Right cardiac atrium (tissue), 5 donors: ENCODE data around the gene ZBTB20. TPM values are rescaled to one million over a fixed set of nuclear protein-coding genes. Genes with fewer than 3 reads are reported as not detected.

Experiments
- ATAC-seq, 2 donors: fragments of 200-7000 bp; cut with Tn5 transposase; one replicate each; pipeline versions ENCODE4 v1.8.0 to v1.9.1; 2020; ENCODE audit warnings: moderate library complexity in 2 of 2, mild to moderate bottlenecking in 1 of 2
- DNase-seq, 3 donors: peaks; one replicate each; pipeline ENCODE4 v3.0.0-alpha.2; 2020
- H3K27ac ChIP-seq: one replicate; pipeline ENCODE4 v1.5.1; 2013; ENCODE audit warnings: mild to moderate bottlenecking, low read length, control low read depth, moderate library complexity
- H3K27me3 ChIP-seq: one replicate; pipeline ENCODE4 v1.6.1; 2013; ENCODE audit not compliant: control insufficient read depth, insufficient read depth
- H3K4me1 ChIP-seq: one replicate; pipeline ENCODE4 v1.6.1; 2013; ENCODE audit warnings: low read length; ENCODE audit not compliant: control insufficient read depth, insufficient read depth
- H3K4me3 ChIP-seq: one replicate; pipeline ENCODE4 v1.5.1; 2013; ENCODE audit warnings: low read length, control low read depth
- H3K9me3 ChIP-seq: one replicate; pipeline ENCODE4 v1.6.1; 2013; ENCODE audit warnings: low read length; ENCODE audit not compliant: control insufficient read depth
- WGBS: extraction: QIAGEN DNeasy Blood & Tissue Kit; methylation state at CpG from one replicate; pipeline ENCODE4 v1.1.7; 2013; 5-methylcytosine and 5-hydroxymethylcytosine counted together
- intact Hi-C, 4 donors: fragments of 100-400 bp; cut with DNase I; formaldehyde crosslinking; loops; one replicate each; pipeline versions ENCODE4 v1.11.0 to v1.14.0; 2022 to 2023
- polyA plus RNA-seq: library from polyadenylated mRNA; stranded (reverse); fragments of 200-250 nt; gene quantifications from one replicate; pipeline ENCODE4 v1.2.3, GENCODE V29; 2013
- total RNA-seq, 4 donors: library from RNA; stranded (reverse); fragmentation: NEBNext Ultra II Directional; extraction: Animal tissue kit (Norgen Biotek cat#: 25700); gene quantifications; one replicate each; pipeline ENCODE4 v1.2.1, GENCODE V29; 2021
- donor health status: healthy with polysubstance abuse.
- donor health status: DM: no; HTN: yes; CAD: no.
- donor health status: DM: no; HTN: no; CAD: no.
- donor health status: DM: no; HTN: yes; CAD: no; lungs with severe emphysema.
- donor health status: DM: yes; HTN: yes; CAD: no.

Gene ZBTB20
- total and polyA plus RNA-seq, 5 donors, result 6.5 to 87.9 (median 75.5) TPM

- no peaks in the 10 kb centered on the region for H3K27me3 ChIP-seq
- H3K9me3 ChIP-seq, result no peaks in the 10 kb centered on the region
- H3K27ac ChIP-seq, result no peak overlapping the region
- DNase-seq (no peak), ATAC-seq (no peak)
- WGBS, result 94% methylated on average over 5 of the region's 5 CpGs
- no peaks in the 10 kb centered on the region for H3K4me1 ChIP-seq
- intact Hi-C loops, result no loop called here
- no peak overlapping the region for H3K4me3 ChIP-seq
These were observed 814.5 kb downstream of the ZBTB20 start for GRCh38 chr3:114332342-114333179.

DNA sequence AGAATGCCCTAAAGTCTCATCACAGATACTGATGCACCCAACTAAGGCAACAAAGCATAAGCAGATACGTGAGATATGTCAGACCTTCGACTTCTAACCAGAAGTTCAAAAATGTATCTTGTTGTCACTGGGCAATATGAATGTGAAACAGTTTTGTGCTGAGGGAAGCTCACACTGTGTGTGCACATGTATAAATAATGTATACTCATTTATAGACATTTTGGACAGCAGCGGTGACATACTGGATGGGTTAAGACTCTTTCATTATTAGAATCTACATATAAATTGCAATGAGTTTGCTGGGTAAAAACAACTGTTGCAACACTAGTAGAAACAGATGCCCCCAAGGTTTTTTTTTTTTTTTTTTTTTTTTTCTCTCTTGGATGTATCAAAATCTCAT lies 815.4 kb downstream of the ZBTB20 start:
- WGBS, result 97% methylated on average over 3 of the region's 3 CpGs
- Histone ChIP-seq H3K27me3 (no peaks in the 10 kb centered on the region), H3K4me1 (no peaks in the 10 kb centered on the region), H3K9me3 (no peaks in the 10 kb centered on the region), H3K27ac (no peak overlapping the region), H3K4me3 (no peak overlapping the region)
- ATAC-seq, result no peak
- intact Hi-C loops, result no loop called here
- DNase-seq, result no peak

DNA sequence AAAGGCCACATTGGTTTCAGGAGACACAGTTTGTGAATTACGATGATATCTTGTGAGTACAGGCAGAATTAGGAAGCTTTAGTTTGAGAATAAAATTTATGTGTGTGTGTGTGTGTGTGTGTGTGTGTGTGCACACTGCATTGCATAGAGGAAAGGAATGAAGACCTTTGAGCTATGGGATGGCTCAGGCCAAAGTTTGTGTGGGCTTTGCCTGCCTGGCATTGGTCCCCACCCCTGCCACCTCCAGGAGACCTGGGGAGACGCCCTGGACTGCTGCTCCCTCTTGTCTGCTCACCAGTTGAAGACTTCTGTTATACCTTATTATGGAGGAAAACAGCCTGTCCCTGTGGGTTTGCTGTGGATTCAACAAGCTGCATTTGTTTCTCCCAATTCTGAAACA lies 816.1 kb downstream of the ZBTB20 start:
- no peak overlapping the region for H3K4me3 ChIP-seq
- no peak for DNase-seq
- intact Hi-C loops, result no loop called here
- ATAC-seq, result no peak
- H3K4me1 ChIP-seq, result no peaks in the 10 kb centered on the region
- no peaks in the 10 kb centered on the region for H3K27me3 ChIP-seq
- no peak overlapping the region for H3K27ac ChIP-seq
- WGBS, result 98% methylated on average over 2 of the region's 2 CpGs
- H3K9me3 ChIP-seq, result no peaks in the 10 kb centered on the region

DNA sequence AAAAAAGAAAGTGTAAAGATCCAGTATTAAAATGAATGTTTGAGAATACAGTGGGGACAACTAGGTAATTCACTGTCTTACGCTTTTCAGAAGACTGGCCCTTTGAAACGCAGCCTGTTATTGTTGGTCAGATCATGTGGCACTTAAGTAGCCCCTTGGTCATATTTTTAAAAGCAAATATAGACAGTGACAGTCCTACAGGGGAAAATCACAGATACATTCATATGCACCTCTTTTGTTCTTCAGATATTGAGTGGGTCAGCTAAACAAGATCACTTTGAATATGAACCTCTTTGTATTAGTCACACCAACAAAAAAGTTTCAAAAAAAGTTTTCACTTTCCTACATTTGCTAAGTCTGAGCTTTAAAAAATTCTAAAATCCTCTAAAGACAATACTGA lies 817.3 kb downstream of the ZBTB20 start:
- DNase-seq (no peak), ATAC-seq (no peak)
- Histone ChIP-seq H3K4me1 (no peaks in the 10 kb centered on the region), H3K9me3 (no peaks in the 10 kb centered on the region), H3K27ac (no peak overlapping the region), H3K4me3 (no peak overlapping the region), H3K27me3 (no peaks in the 10 kb centered on the region)
- 98% methylated on average over 2 of the region's 2 CpGs for WGBS
- intact Hi-C loops, result no loop called here

GRCh38 chr3:114328345-114328744 lies 818.7 kb downstream of the ZBTB20 start:
- ATAC-seq (no peak), DNase-seq (no peak)
- intact Hi-C loops, result no loop called here
- Histone ChIP-seq H3K27ac (no peak overlapping the region), H3K4me3 (no peak overlapping the region), H3K9me3 (no peaks in the 10 kb centered on the region), H3K4me1 (no peaks in the 10 kb centered on the region), H3K27me3 (no peaks in the 10 kb centered on the region)
- 81% methylated on average over 3 of the region's 3 CpGs for WGBS

- H3K27me3 ChIP-seq, result no peaks in the 10 kb centered on the region
- DNase-seq (no peak), ATAC-seq (no peak)
- H3K9me3 ChIP-seq, result no peaks in the 10 kb centered on the region
- H3K4me1 ChIP-seq, result no peaks in the 10 kb centered on the region
- WGBS, result 95% methylated on average over 4 of the region's 4 CpGs
- H3K4me3 ChIP-seq, result no peak overlapping the region
- no peak overlapping the region for H3K27ac ChIP-seq
- intact Hi-C loops, result no loop called here
These were observed 819.4 kb downstream of the ZBTB20 start for GRCh38 chr3:114327665-114328064.

DNA sequence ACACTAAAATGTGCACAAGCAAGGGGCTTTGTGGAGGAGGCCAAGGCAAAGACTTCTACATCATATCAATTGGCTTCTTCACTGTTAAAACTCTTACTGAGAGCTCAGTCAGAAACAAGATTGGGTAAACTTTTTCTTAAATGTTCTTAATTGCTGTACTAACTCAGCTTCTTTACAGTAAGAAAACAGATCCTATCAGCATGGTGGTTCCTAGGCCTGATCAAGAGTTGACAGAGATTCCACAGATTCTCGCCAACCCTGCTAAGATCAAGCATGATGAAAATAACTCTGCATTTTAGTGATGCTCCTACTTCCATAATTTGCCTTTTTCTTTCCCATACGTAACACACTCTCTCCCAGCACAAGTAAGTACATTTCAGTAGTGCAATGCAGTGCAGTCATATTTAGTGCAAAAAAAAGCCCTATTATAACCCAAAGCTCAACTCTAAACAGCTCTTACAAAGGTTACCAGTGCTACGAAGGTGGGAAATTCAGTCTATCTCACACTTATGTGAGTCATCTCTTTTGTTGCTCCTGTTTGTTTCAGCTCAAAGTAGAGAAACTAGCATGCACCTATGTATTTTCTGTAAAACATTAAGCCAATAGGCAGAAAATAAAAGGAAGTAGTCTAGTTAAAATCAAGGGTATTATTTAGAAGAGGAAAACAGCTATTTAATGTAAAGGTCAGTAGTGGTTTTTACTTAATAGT lies 823.4 kb downstream of the ZBTB20 start:
- intact Hi-C loops, result no loop called here
- ATAC-seq (no peak), DNase-seq (no peak)
- Histone ChIP-seq H3K4me3 (no peak overlapping the region), H3K27ac (no peak overlapping the region), H3K27me3 (no peaks in the 10 kb centered on the region), H3K9me3 (no peaks in the 10 kb centered on the region), H3K4me1 (peaks cover 3% of the 10 kb centered on the region)
- 91% methylated on average over 3 of the region's 3 CpGs for WGBS

- Histone ChIP-seq H3K27ac (no peak overlapping the region), H3K27me3 (no peaks in the 10 kb centered on the region), H3K4me1 (peaks cover 3% of the 10 kb centered on the region), H3K4me3 (no peak overlapping the region), H3K9me3 (no peaks in the 10 kb centered on the region)
- whole genome bisulfite sequencing, result 58% methylated on average over 1 of the region's 1 CpG
- DNase-seq (no peak), ATAC-seq (no peak)
- intact Hi-C loops, result no loop called here
These were observed 826.8 kb downstream of the ZBTB20 start for GRCh38 chr3:114320246-114320645.

DNA sequence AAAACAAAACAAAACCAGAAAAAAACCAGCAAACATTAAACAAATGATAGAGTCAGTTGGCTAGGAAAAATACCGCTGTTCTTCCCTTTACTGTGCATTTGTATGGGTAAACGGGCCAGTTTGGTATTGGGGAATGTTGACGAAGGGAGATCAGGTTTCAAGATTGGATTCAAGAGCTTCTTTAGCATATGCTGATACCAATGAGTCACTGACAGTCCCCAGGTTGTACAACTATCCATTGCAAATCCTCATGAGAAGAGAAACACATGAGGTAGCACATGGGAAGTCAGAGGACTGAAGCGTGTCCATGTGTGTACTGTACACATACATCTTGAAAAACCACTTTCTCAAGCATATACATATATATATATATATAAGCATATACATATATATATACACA lies 827.6 kb downstream of the ZBTB20 start:
- no peak for DNase-seq
- Histone ChIP-seq H3K27ac (no peak overlapping the region), H3K27me3 (no peaks in the 10 kb centered on the region), H3K4me3 (no peak overlapping the region), H3K4me1 (peaks cover 3% of the 10 kb centered on the region), H3K9me3 (no peaks in the 10 kb centered on the region)
- ATAC-seq, result no peak
- intact Hi-C loops, result no loop called here
- 80% methylated on average over 4 of the region's 4 CpGs for WGBS

DNA sequence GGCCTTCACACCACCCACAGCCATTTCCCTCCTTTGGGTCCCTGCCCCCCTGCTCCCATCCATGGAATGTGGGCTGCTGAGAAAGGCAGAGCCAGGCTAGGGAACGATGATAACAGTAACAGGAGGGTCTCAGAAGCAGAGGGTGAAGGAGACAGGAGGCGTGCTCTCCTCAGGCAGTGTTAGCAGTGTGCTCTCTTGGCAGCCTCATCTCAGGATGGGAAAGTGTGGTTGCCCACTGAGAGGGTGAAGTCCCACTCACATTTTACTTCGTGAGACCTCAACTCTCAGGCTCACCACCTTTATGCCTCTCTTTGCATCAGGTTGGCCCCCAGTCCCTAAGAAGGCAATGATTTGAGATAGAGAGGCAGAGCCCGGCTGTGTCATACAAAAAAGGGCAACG lies 828.8 kb downstream of the ZBTB20 start:
- Histone ChIP-seq H3K27me3 (no peaks in the 10 kb centered on the region), H3K4me1 (peaks cover 3% of the 10 kb centered on the region), H3K27ac (no peak overlapping the region), H3K9me3 (no peaks in the 10 kb centered on the region), H3K4me3 (no peak overlapping the region)
- DNase-seq (no peak), ATAC-seq (peak in 1 of 2 donors; percentile 43)
- intact Hi-C loops, result no loop called here
- 82% methylated on average over 5 of the region's 5 CpGs for WGBS

DNA sequence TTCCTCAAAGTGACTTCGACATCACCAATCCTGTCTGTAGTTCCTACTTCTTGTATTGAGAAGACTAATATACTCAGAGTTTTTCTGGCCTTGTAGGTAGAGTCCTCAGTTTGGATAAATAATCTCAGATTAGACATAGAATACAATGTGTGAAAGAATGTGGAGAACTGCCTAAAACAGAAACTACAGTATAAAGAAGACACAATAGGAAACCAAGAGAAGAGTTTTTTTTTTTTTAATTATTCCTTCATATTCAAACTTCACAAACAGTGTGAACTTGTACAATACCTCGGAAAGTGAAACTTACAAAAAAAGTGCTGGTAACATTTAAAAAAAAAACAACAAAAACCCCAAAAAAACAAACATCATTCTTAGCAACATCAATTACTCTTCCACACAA lies 832.8 kb downstream of the ZBTB20 start:
- Histone ChIP-seq H3K4me3 (no peak overlapping the region), H3K4me1 (no peaks in the 10 kb centered on the region), H3K27ac (no peak overlapping the region), H3K9me3 (no peaks in the 10 kb centered on the region), H3K27me3 (no peaks in the 10 kb centered on the region)
- DNase-seq (no peak), ATAC-seq (no peak)
- intact Hi-C loops, result no loop called here
- WGBS, result 96% methylated on average over 2 of the region's 2 CpGs
